GM10266 (cell line): ENCODE measurements around the gene C3.

Source experiments
- DNase-seq: peaks from one replicate; pipeline ENCODE4 v3.0.0; 2012; ENCODE audit errors: extremely low spot score
- TF ChIP-seq, protein P1 (sequence below): IDR thresholded peaks from 2 replicates; pipeline ENCODE4 v1.5.1; 2012; ENCODE audit warnings: mild to moderate bottlenecking, low read depth; ENCODE audit not compliant: control insufficient read depth, insufficient read depth; ENCODE audit errors: missing control alignments

Gene C3

DNA sequence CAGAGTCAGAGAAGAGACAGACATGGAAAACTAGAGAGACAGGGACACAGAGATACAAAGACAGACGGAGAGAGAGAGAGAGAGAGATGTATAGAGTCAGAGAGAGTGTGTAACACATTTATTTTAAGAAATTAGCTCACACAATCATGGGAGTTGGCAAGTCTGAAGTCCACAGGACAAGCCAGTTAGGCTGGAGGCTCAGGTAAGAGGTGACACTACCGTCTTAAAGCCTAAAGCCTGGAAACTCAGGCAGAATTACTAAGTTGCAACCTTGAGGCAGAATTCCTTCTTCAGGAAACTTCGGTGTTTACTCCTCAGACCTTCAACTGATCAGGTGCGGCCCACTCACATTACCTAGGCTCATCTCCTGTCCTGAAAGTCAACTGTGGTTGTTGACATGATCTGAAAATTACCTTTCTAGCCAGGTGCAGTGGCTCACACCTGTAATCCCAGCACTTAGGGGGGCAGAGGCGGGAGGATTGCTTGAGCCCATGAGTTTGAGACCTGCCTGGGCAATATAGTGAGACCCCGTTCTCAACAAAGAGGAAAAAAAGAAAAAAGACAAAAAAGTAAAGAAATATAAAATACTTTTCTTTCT, 47.7 kb downstream of the C3 start:
- TF ChIP-seq, protein P1, sequence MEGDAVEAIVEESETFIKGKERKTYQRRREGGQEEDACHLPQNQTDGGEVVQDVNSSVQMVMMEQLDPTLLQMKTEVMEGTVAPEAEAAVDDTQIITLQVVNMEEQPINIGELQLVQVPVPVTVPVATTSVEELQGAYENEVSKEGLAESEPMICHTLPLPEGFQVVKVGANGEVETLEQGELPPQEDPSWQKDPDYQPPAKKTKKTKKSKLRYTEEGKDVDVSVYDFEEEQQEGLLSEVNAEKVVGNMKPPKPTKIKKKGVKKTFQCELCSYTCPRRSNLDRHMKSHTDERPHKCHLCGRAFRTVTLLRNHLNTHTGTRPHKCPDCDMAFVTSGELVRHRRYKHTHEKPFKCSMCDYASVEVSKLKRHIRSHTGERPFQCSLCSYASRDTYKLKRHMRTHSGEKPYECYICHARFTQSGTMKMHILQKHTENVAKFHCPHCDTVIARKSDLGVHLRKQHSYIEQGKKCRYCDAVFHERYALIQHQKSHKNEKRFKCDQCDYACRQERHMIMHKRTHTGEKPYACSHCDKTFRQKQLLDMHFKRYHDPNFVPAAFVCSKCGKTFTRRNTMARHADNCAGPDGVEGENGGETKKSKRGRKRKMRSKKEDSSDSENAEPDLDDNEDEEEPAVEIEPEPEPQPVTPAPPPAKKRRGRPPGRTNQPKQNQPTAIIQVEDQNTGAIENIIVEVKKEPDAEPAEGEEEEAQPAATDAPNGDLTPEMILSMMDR, result no peak

DNA sequence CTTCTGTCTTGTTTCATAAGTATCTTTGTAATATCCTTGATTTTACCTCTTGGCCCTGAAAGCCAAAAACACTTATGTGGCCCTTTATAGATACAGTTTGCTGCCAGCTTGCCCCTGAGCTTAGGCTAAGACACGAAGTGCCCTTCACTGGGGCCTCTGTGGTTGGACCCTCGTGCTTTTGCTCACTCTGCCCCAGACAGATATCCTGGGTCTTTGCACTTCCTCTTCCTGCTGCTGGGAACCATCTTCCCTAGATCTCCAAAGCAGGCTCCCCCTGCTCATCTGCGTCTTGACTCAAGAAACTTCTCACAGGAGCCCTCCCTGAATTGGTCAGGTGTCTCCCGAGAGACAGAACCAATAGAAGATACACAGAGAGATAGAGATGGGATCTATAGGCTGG, 48.5 kb downstream of the C3 start:
- TF ChIP-seq, protein P1, result no peak
- DNase-seq, result no peak

More for the DNA sequence above, 47.7 kb downstream of the C3 start:
- DNase-seq, result no peak

GRCh38 chr19:6668691-6669090, 51.8 kb downstream of the C3 start:
- DNase-seq, result no peak
- TF ChIP-seq, protein P1, result no peak

DNA sequence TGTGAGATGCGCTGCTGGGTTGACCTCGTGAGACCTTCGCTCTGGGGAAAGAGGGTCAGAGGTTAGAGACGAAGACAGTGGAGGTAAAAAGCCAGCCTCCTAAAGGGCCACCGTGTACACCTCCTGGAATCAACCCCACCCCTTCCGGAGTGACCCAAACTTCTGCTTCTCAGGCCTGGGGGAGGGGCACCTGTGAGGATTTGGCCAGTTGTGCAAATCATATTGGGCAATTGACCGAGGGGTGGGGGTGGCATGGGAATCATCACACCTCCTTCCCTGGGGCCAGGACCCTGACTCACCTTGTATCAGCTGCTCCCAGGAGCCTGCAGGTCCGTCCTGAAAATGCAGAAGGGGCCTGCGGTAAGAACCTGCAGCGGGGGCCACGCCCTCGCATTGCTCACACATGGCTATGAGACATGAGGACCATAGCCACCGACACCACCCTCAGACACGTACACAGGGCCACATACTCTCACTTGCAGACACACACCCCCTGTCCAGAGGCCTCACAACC, 53.3 kb downstream of the C3 start:
- TF ChIP-seq, protein P1, result no peak
- DNase-seq, result no peak

- TF ChIP-seq, protein P1, result no peak
- no peak for DNase-seq
These were observed 55.5 kb downstream of the C3 start for GRCh38 chr19:6664916-6665315.

DNA sequence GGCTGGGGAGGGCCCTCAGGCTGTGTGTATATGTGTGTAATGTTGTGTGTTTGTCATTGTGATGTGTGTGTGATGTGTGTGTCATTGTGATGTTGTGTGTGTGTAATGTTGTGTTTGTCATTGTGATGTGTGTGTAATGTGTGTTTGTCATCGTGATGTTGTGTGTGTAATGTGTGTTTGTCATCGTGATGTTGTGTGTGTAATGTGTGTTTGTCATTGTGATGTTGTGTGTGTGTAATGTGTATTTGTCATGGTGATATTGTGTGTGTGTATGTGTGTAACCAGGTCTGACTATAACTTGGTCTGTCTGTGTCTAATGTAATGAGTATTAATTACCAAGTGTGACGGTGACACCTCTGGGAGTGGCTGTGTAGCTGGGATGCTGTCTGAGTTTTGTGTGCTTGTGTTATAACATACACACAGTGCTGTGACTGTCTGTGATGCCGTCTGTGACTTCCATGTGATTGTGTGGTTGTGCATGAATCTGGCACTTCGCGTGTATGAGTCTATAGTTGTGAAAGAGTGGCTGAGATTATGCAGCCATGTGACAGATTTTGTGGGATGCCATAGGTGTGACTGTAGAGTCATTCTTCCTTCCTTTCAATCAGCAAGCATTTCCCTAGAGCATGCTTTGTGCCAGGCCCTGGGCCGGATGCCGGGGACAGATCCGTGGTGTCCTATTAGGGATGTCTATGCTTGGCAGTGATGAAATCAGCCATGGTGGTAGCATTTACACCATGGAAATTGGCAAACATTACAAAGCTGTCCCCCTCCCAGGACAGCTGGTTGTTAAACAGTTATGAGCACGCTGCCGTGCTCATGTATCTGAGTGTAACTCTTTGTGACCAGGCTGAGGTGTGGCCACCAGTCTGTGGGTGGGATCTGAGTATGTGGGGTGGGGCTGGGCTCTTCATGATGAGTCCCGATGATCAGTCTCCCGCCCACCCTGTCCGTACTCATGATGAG, 56.9 kb downstream of the C3 start:
- TF ChIP-seq, protein P1, result no peak
- DNase-seq, result no peak
